Endothelial cell of umbilical vein (primary cell): Measurements from ENCODE around the gene POLN. TPM values are rescaled to one million over a fixed set of nuclear protein-coding genes. Genes with fewer than 3 reads are reported as not detected.

ENCODE experiments used
- BruUV-seq: library from RNA; stranded (reverse); fragments of 400-500 nt; replicated peaks from 2 replicates; lab custom pipeline; 2021; lab: Mats Ljungman, UMichigan
- CTCF ChIA-PET: fragments of 300-600, 350-600 bp; sonication (Branson Sonifier 250); formaldehyde crosslinking; loops from one replicate; lab custom pipeline; 2021; ENCODE audit warnings: antibody characterized with exemption, inconsistent platforms; lab: Charles Lee
- POLR2A ChIA-PET: fragments of 300-600, 350-600 bp; sonication (Branson Sonifier 250); formaldehyde crosslinking; loops from one replicate; lab custom pipeline; 2021; ENCODE audit warnings: antibody characterized with exemption, inconsistent platforms; lab: Charles Lee
- DNase-seq: peaks from one replicate; pipeline ENCODE4 v3.0.0-alpha.2; 2011; ENCODE audit warnings: low read depth, low spot score
- FAIRE-seq: peaks from 2 replicates; lab custom pipeline; 2011; peaks lifted over from hg19 to GRCh38; lab: Jason Lieb, UNC
- H2AFZ ChIP-seq: 2 replicates; pipeline ENCODE4 v1.6.0; 2012; ENCODE audit warnings: low read depth, low read length, control low read depth, inconsistent platforms
- H3K27ac ChIP-seq: 2 replicates; pipeline ENCODE4 v1.5.1; 2011; ENCODE audit warnings: low read depth, mild to moderate bottlenecking, control low read depth, low read length, moderate library complexity; ENCODE audit not compliant: insufficient read depth
- H3K27me3 ChIP-seq, 2 experiments: 2 replicates each; pipeline versions ENCODE4 v1.6.0 to v1.6.1; 2011; ENCODE audit warnings: low read length in 2 of 2, mixed read lengths in 1 of 2; ENCODE audit not compliant: control insufficient read depth in 2 of 2, insufficient read depth in 2 of 2
- H3K36me3 ChIP-seq, 2 experiments: 2 replicates in 1 of 2; 3 replicates in 1 of 2; pipeline ENCODE4 v1.5.1; 2011; ENCODE audit warnings: low read length in 2 of 2, mild to moderate bottlenecking in 1 of 2, moderate library complexity in 1 of 2; ENCODE audit not compliant: control insufficient read depth in 2 of 2, insufficient read depth in 2 of 2; ENCODE audit errors: extremely low read depth in 1 of 2
- H3K4me1 ChIP-seq: 3 replicates; pipeline ENCODE4 v1.5.1; 2011; ENCODE audit warnings: mild to moderate bottlenecking, low read length; ENCODE audit not compliant: control insufficient read depth, insufficient read depth; ENCODE audit errors: extremely low read depth
- H3K4me2 ChIP-seq: 2 replicates; pipeline ENCODE4 v1.6.1; 2011; ENCODE audit warnings: low read length, control low read depth, mixed read lengths; ENCODE audit not compliant: insufficient read depth
- H3K4me3 ChIP-seq, 3 experiments: fragments of 200-600 bp in 1 of 3; sonication (generic), shearing (Covaris generic) in 1 of 3; replicated peaks in 1 of 3; 2 replicates each; pipeline ENCODE4 v1.5.1; 2011 to 2016; ENCODE audit warnings: control low read depth in 3 of 3, low read length in 3 of 3, mild to moderate bottlenecking in 2 of 3, inconsistent platforms in 1 of 3, low read depth in 1 of 3, moderate library complexity in 1 of 3; ENCODE audit not compliant: insufficient read depth in 1 of 3
- H3K79me2 ChIP-seq: 2 replicates; pipeline ENCODE4 v1.6.0; 2012; ENCODE audit warnings: low read length, inconsistent platforms; ENCODE audit not compliant: control insufficient read depth, insufficient read depth
- H3K9ac ChIP-seq: replicated peaks from 2 replicates; pipeline ENCODE3; 2011; ENCODE audit warnings: low read length, control low read depth; ENCODE audit not compliant: insufficient read depth; ENCODE audit errors: extremely low read depth
- H3K9me1 ChIP-seq: replicated peaks from 3 replicates; pipeline ENCODE4 v1.6.0; 2011; ENCODE audit warnings: mild to moderate bottlenecking, low read length; ENCODE audit not compliant: control insufficient read depth, insufficient read depth; ENCODE audit errors: extremely low read depth
- H3K9me3 ChIP-seq: replicated peaks from 2 replicates; pipeline ENCODE4 v1.5.1; 2012; ENCODE audit warnings: low read length, inconsistent platforms; ENCODE audit not compliant: control insufficient read depth, insufficient read depth
- H4K20me1 ChIP-seq: replicated peaks from 2 replicates; pipeline ENCODE3; 2011; ENCODE audit warnings: mild to moderate bottlenecking, low read length; ENCODE audit not compliant: control insufficient read depth, insufficient read depth; ENCODE audit errors: extremely low read depth
- CTCF ChIP-seq, 2 donors: IDR thresholded peaks; 1 replicate in 1 of 2; 2 replicates in 1 of 2; pipeline ENCODE4 v1.5.1; 2011; ENCODE audit warnings: low read length in 2 of 2, mild to moderate bottlenecking in 2 of 2, moderate library complexity in 2 of 2, control low read depth in 1 of 2, inconsistent platforms in 1 of 2, low read depth in 1 of 2; ENCODE audit not compliant: insufficient read depth in 1 of 2; ENCODE audit errors: extremely low read depth in 1 of 2
- EZH2 ChIP-seq: IDR thresholded peaks from 2 replicates; pipeline ENCODE4 v1.6.1; 2012; ENCODE audit warnings: borderline replicate concordance, low read depth, mild to moderate bottlenecking, moderate library complexity, low read length, inconsistent platforms; ENCODE audit not compliant: severe bottlenecking
- FOS ChIP-seq: IDR thresholded peaks from 2 replicates; pipeline ENCODE4 v1.6.1; 2011; ENCODE audit warnings: mild to moderate bottlenecking, low read length, moderate library complexity, borderline replicate concordance; ENCODE audit not compliant: insufficient read depth
- GATA2 ChIP-seq: IDR thresholded peaks from 2 replicates; pipeline ENCODE4 v1.7.0; 2011; ENCODE audit warnings: low read depth, mild to moderate bottlenecking, moderate library complexity, mixed read lengths, low read length; ENCODE audit not compliant: insufficient read length, insufficient read depth
- JUN ChIP-seq: IDR thresholded peaks from 2 replicates; pipeline ENCODE4 v1.6.1; 2011; ENCODE audit warnings: borderline replicate concordance, low read depth; ENCODE audit not compliant: insufficient read length, insufficient read depth
- MAX ChIP-seq: IDR thresholded peaks from 2 replicates; pipeline ENCODE4 v1.6.1; 2011; ENCODE audit not compliant: insufficient read depth, insufficient read length
- MYC ChIP-seq: IDR thresholded peaks from one replicate; pipeline ENCODE4 v1.6.1; 2011; ENCODE audit warnings: mild to moderate bottlenecking, low read depth, low read length
- POLR2A ChIP-seq: IDR thresholded peaks from 2 replicates; pipeline ENCODE4 v1.6.1; 2012; ENCODE audit warnings: low read depth, mild to moderate bottlenecking, control low read depth, low read length
- POLR2AphosphoS5 ChIP-seq: IDR thresholded peaks from 2 replicates; pipeline ENCODE4 v1.6.1; 2012; ENCODE audit warnings: low read depth, mild to moderate bottlenecking, control low read depth, low read length, moderate library complexity; ENCODE audit not compliant: insufficient read depth
- dilution Hi-C: fragments of 300-500 bp; cut with MboI; formaldehyde crosslinking; loops from one replicate; pipeline ENCODE4 v1.15.0; 2019; ENCODE audit warnings: low sequenced_read_pairs; ENCODE audit not compliant: extremely low pct_ligation_motif_present
- intact Hi-C: fragments of 100-400 bp; cut with micrococcal nuclease; formaldehyde crosslinking; loops from one replicate; pipeline ENCODE4 v1.10.0; 2022
- polyA plus RNA-seq, 4 experiments: library from polyadenylated mRNA; depleted of rRNA in 3 of 4; stranded (reverse) in 3 of 4; unstranded in 1 of 4; fragments of >200 nt; gene quantifications; 2 replicates each; pipeline versions ENCODE4 v1.2.1 to v1.2.3, GENCODE V29; 2011 to 2012; ENCODE audit warnings: missing spikeins in 1 of 4
- total RNA-seq: library from RNA; stranded (reverse); gene quantifications from 2 replicates; pipeline ENCODE4 v1.2.3, GENCODE V29; 2021

POLN gene
- total and polyA plus RNA-seq, 2 donors (not counting 3 experiments of a cell fraction or from before 2014, with no cell fraction given), result 1.3 to 4.2 TPM

- no peak overlapping the region for H3K4me2 ChIP-seq
- no TSS peak for BruUV-seq
- no peaks in the 10 kb centered on the region for H3K79me2 ChIP-seq
- no peaks in the 10 kb centered on the region for H3K36me3 ChIP-seq
- no peaks in the 10 kb centered on the region for H3K9me1 ChIP-seq
- TF ChIP-seq MAX (no peak), GATA2 (no peak)
- H2AFZ ChIP-seq, result no peak overlapping the region
- no peak overlapping the region for H3K4me3 ChIP-seq
- ChIA-PET CTCF (interaction anchor here (1.3 kb wide), 1 partner anchor 20 kb away, joined by 3 read pairs; no protein-coding TSS in a partner anchor), POLR2A (no interaction called here)
- no peaks in the 10 kb centered on the region for H3K9me3 ChIP-seq
- no peak overlapping the region for H3K9ac ChIP-seq
- intact Hi-C loops, result no loop called here
- FAIRE-seq (no peak), DNase-seq (no peak)
- dilution Hi-C loops, result no loop called here
- no peak overlapping the region for H3K27ac ChIP-seq
- no peaks in the 10 kb centered on the region for H3K4me1 ChIP-seq
- peaks cover 7 to 8% of the 10 kb centered on the region in 2 experiments for H3K27me3 ChIP-seq
- H4K20me1 ChIP-seq, result no peaks in the 10 kb centered on the region
Measured at GRCh38 chr4:2087170-2087569, 154.8 kb downstream of the POLN start.

GRCh38 chr4:2085496-2085901 is 156.4 kb downstream of the POLN start:
- Histone ChIP-seq H3K36me3 (no peaks in the 10 kb centered on the region), H3K9me1 (no peaks in the 10 kb centered on the region), H3K9me3 (no peaks in the 10 kb centered on the region), H3K27ac (no peak overlapping the region), H3K4me2 (no peak overlapping the region), H4K20me1 (no peaks in the 10 kb centered on the region), H3K27me3 (peaks cover 5 to 7% of the 10 kb centered on the region in 2 experiments), H3K4me1 (no peaks in the 10 kb centered on the region), H3K4me3 (no peak overlapping the region), H2AFZ (no peak overlapping the region), H3K79me2 (no peaks in the 10 kb centered on the region), H3K9ac (no peak overlapping the region)
- ChIA-PET CTCF (no interaction called here), POLR2A (no interaction called here)
- DNase-seq (no peak), FAIRE-seq (no peak)
- BruUV-seq, result no TSS peak
- no peak for TF ChIP-seq POLR2A
- no peak for TF ChIP-seq MYC
- no peak for TF ChIP-seq CTCF (IDR thresholded peaks at IDR 0.05; ENCODE audit: extremely low read depth in 1 of 2, insufficient read depth in 1 of 2, low read depth in 1 of 2, low read length in 2 of 2)
- TF ChIP-seq JUN, result no peak
- TF ChIP-seq EZH2, result no peak
- no peak for TF ChIP-seq MAX
- no peak for TF ChIP-seq FOS
- no peak for TF ChIP-seq GATA2
- no peak for TF ChIP-seq POLR2AphosphoS5
- intact Hi-C loops, result no loop called here
- dilution Hi-C loops, result no loop called here
